GM18951 (cell line): ENCODE results near the gene CNTNAP2.

Experiments used
- POLR2A ChIP-seq: IDR thresholded peaks from 4 replicates; pipeline ENCODE4 v1.6.1; 2011; ENCODE audit warnings: mild to moderate bottlenecking; ENCODE audit not compliant: insufficient read length, insufficient read depth; ENCODE audit errors: extremely low read depth
- in situ Hi-C: fragments of 300-500 bp; cut with MboI; formaldehyde crosslinking; loops from one replicate; pipeline ENCODE4 v1.12.0; 2022; ENCODE audit warnings: low sequenced_read_pairs, mixed read lengths, inconsistent platforms; ENCODE audit not compliant: unreplicated experiment

Gene CNTNAP2

DNA sequence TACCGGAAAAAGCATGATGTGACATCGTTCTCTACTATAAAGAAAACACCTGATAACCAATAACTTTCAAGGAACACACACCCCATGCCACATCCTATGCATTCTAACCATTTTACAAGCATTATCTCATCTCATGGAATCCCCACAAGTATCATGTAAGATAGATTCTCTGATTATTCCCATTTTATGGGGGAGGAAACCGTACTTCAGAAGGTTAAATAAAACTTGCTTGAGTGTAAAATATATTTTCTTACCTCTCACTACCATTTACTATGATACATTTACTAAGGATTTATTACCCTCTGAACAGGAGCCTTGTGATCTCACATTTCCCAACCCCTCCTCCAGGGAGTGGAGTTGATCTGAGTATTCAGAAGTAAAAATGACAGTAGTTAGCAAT, 522.7 kb downstream of the CNTNAP2 start:
- TF ChIP-seq POLR2A = no peak
- in situ Hi-C loops = no loop called here

DNA sequence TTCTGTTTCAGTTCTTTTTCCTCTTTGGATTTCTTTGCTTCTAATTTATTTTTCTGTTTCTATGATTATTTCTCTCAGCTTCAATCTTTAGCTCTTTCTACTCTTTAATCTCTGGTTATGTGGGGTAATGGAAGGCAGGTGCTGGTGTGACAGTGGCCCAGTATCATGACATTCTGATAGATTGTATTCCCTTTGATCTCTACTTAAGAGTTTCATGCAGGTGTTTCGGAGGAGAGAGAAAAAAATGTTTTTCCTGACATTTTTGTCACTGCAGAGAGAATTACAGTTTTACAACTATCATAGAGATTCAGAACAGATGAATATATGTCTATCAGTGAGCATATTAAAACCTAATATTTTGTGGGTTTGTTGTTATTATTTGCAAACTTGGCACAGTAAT, 524.9 kb downstream of the CNTNAP2 start:
- TF ChIP-seq POLR2A = no peak
- in situ Hi-C loops = no loop called here

DNA sequence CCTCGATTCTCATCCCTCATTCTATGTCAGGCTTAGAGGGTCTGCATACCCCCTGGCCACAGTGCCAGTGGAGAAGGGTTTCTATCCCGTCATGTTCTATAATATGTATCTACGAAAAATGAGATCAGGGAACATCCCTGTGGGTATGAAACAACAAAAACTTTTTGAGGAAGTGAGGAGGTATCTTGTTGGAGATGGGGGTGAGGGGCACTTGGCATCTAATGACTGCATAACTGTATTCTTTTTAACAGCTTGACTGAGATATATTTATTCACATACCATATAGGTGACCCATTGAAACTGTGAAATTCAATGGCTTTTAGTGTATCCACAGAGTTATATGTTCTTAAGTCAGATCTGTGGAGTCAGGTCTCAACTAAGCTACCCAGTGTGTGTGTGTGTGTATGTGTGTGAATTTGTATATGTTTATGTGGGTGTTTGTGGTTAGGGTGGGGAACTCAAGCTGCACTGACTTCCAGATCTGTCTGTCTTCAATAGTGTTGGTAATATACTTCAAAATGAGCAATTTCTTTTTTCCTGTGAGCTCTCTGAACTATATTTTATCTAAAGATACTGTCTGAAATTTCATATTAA, 528.9 kb downstream of the CNTNAP2 start:
- no peak for TF ChIP-seq POLR2A
- in situ Hi-C loops = no loop called here

DNA sequence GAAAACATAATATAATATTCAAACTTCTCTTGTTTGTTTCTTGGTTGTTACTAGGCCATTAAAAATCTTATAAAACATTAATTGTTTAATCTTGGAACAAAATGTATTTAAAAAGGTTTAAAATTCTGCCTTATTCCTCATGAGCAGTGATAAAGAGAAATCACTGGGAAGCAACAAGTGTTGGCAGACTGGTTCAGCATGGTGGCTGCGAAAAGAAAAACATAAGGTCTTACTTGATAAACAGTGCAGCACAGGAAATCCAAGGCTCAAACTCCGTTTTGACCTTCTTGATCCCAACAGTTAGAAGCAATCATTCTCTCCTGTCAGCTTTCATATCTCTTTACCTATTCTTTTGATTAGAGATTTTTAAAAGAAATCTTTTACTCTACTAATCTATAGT, 530.8 kb downstream of the CNTNAP2 start:
- in situ Hi-C loops = no loop called here
- no peak for TF ChIP-seq POLR2A

DNA sequence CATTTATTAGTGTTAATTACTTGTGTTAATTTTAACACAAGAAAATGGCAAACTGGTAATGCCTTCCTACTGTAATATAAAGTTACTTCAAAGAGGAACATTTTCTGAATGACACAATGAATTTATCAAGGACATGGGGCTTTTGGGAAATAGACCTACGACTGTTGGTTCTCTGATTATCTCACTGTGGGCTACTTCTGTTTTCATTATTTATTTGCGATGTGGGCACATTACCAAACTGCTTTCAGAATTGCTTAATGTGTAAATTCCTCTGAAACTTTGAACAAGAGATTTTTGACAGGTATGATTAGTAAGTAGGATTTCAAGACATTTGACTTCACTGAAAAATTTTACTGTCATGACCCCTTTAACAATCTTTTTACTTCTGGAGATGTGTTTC, 535.6 kb downstream of the CNTNAP2 start:
- no peak for TF ChIP-seq POLR2A

DNA sequence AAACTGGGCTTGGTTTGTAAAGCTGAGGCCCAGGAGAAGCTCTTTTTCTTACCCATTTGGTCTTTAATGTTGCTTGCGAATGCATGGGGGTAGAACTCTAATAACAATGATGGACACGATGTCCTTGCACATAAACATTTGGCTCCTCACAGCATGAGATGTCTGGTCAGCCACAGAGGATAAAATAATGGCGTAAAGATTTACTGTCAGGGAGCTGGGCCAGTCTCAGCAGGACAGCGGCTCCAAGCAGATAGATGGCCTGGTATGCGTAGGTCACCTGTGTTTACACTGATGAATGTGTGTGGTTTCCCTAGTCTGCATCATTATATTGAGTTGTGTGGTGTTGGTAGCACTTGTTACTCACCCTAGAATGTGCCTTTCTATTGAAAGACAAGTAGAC, 537.4 kb downstream of the CNTNAP2 start:
- in situ Hi-C loops = no loop called here
- TF ChIP-seq POLR2A = no peak

More for the DNA sequence above, 535.6 kb downstream of the CNTNAP2 start:
- in situ Hi-C loops = no loop called here

DNA sequence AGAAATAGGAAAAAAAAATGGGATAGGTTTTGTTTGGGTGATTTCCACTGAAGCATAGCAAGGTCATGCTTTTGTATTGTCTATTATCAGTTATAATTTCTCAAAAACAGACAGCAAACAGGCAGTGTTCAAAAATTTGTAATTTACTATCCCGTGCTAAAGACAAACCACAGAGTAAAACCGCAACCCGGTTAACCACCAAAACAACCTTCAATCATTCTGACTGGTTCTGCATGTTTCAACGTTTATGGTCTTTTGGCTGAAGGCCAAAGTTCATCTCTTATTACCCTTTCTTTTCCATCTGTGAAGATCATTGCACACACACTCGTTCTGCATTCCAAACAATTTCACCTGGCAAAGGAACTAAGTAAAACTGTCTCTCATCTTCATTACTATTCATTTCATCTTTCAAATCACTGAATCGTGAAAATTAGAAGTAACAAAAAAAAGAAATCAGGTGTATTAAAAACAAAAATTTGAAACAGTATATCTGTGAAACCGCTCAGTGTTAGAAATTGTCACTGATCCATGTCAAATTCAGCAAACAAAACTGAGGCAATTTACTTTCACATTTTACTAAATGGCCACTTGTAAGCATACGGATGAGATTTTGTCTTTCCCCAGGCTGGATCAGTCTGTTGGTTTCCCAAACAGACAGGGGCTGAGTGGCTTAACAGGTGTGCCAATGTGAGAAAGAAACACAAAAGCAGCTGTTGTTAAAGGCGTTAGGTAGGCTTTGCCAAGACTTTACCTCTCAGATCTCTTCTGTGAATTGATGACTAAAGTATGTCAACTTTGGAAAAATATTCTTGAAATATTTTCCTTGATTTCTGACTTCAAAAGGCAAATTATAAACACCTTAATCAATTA, 539.6 kb downstream of the CNTNAP2 start:
- in situ Hi-C loops = no loop called here
- TF ChIP-seq POLR2A = no peak

DNA sequence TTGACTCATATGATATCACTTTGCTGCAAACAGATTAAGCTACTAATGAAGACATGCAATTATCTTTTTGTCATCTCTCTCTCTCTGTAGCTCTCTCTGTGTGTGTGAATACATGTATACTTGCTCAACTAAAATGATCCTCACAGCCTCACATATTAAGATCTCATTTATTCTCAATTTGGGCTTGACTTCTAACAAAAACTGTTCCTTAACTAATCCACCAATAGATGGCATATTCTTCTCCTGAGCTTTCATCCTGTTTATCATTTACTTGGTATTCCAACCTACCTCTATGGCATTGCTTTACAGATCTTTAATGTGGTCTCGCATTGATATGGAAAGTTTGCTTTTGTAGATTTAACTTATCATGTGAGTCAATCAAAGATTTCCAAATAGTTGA, 540.4 kb downstream of the CNTNAP2 start:
- no peak for TF ChIP-seq POLR2A
- in situ Hi-C loops = no loop called here

DNA sequence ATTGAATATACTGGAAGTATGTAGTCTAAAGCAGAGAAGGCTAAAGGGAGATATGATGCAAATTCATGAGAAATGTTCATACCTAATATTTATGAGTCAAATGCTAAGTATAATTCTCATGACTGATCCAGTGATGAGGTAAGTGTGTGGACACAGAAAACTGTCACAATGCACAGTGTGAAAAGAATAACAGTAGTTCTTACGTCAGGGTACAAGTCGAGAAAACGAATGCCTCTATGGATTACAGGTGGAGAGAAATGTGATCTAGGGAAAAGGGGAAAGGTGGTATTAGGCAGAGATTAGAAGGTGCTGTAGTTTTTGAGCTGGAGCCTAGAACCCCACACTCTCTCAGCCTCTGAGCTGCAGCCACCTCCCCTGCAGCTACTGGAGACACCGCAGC, 542.0 kb downstream of the CNTNAP2 start:
- in situ Hi-C loops = no loop called here
- TF ChIP-seq POLR2A = no peak

DNA sequence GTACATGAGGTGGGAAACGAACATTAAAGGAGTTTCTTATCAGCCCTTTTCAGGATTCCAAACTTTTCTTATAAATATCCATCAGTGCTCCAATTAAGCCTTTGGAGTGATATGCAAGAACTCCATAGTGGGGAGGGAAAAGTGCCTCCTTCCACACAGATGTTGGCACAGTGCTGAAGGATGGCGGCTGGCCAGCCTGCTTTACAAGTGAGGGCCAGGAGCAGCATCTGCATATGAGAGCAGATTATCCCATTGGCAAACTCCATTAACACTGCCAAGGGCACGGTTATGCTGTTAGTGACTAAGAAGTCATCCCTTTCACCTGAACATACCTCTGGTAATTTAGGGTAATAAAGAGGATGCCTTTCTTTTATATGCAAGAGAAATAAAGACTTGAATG, 543.1 kb downstream of the CNTNAP2 start:
- in situ Hi-C loops = no loop called here

DNA sequence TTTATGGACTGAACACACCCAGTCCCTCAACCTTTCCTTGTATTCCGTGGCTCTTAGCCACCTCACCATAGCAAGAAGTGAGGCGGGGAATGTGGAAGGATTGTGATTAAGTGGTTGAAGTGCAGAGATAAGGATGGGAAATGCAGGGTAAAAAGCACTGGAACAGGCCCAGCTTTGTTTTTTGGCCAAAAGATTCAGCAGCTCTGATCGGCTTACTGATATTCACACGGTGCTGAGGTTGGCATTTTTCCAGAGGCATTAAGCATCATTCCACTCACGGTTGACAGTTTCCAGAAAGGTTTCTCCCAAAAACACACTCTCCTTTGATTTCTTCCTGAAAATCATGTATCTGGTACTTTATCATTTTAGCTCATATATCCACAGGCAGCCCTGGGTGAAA, 544.2 kb downstream of the CNTNAP2 start:
- in situ Hi-C loops = no loop called here
- no peak for TF ChIP-seq POLR2A

More for the DNA sequence above, 543.1 kb downstream of the CNTNAP2 start:
- no peak for TF ChIP-seq POLR2A

DNA sequence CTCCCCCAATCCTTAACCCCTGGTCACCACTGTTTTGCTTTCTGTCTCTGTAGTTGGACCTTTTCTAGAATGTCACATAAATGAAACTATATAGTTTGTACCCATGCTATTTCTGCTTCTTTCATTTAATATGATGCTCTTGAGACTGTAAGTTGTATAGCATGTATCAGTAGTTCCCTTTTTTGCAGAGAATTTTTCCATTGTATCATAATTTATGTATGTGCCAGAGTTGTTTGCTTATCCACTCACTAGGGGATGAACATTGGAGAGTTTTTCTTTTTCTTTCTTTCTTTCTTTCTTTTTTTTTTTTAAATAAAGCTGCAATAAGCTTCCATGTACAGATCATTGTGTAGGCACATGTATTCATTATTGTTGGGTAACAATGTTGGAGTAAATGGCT, 544.8 kb downstream of the CNTNAP2 start:
- no peak for TF ChIP-seq POLR2A
- in situ Hi-C loops = no loop called here

DNA sequence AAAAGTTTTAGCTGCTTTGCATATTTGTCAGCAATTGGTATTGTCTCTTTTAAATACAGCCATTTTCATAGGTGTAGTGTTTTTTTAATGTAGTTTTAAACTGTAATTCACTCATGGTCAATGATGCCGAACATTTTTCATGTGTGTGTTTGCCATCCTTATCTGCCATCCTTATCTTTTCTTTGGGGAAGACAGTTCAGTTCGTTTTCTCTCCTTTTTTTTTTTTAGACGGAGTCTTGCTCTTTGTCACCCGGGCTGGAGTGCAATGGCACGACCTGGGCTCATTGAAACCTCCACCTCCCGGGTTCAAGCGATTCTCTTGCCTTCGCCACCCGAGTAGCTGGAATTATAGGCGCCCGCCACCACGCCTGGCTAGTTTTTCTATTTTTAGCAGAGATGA, 545.3 kb downstream of the CNTNAP2 start:
- TF ChIP-seq POLR2A = no peak
- in situ Hi-C loops = no loop called here

DNA sequence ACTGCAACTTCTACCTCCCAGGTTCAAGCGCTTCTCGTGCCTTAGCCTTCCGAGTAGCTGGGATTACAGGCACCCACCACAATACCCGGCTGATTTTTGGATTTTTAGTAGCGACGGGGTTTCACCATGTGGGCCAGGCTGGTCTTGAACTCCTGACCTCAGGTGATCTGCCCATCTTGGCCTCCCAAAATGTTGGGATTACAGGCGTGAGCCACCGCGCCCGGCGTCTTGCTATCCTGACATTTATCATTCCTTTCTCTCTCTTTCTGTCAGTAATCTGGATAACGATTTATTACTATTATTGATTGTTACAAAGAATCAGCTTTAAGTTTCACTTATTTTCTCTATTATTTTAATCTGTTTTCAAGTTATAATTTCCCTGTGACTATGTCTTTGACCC, 548.4 kb downstream of the CNTNAP2 start:
- no peak for TF ChIP-seq POLR2A
- in situ Hi-C loops = no loop called here
